Mucosa of stomach (tissue), 1 donor: ENCODE measurements around the gene FAM117A.
A peak's percentile ranks its signal among the peaks of the same experiment; 100 is the strongest.
"Not testable (repeated sequence)": the region's sequence is repeated elsewhere in the genome, so short reads cannot be mapped to it uniquely, and the experiment has no call there.

Experiments used
- H3K27me3 ChIP-seq: one replicate; pipeline ENCODE4 v1.7.0; 2013; ENCODE audit warnings: mild to moderate bottlenecking, low read length; ENCODE audit not compliant: control insufficient read depth, insufficient read depth
- H3K36me3 ChIP-seq: one replicate; pipeline ENCODE4 v1.7.0; 2013; ENCODE audit warnings: low read length; ENCODE audit not compliant: control insufficient read depth, insufficient read depth
- H3K4me1 ChIP-seq: one replicate; pipeline ENCODE4 v1.7.0; 2013; ENCODE audit warnings: mild to moderate bottlenecking, low read length; ENCODE audit not compliant: control insufficient read depth, insufficient read depth
- H3K4me3 ChIP-seq: one replicate; pipeline ENCODE4 v1.7.0; 2013; ENCODE audit warnings: low read length
- H3K9ac ChIP-seq: one replicate; pipeline ENCODE4 v1.7.0; 2013; ENCODE audit warnings: mild to moderate bottlenecking, low read length, moderate library complexity
- H3K9me3 ChIP-seq: one replicate; pipeline ENCODE4 v1.7.0; 2013; ENCODE audit warnings: mild to moderate bottlenecking, low read length, moderate library complexity; ENCODE audit not compliant: control insufficient read depth
- donor health status: Pancreatic carcinoma.

Gene FAM117A

DNA sequence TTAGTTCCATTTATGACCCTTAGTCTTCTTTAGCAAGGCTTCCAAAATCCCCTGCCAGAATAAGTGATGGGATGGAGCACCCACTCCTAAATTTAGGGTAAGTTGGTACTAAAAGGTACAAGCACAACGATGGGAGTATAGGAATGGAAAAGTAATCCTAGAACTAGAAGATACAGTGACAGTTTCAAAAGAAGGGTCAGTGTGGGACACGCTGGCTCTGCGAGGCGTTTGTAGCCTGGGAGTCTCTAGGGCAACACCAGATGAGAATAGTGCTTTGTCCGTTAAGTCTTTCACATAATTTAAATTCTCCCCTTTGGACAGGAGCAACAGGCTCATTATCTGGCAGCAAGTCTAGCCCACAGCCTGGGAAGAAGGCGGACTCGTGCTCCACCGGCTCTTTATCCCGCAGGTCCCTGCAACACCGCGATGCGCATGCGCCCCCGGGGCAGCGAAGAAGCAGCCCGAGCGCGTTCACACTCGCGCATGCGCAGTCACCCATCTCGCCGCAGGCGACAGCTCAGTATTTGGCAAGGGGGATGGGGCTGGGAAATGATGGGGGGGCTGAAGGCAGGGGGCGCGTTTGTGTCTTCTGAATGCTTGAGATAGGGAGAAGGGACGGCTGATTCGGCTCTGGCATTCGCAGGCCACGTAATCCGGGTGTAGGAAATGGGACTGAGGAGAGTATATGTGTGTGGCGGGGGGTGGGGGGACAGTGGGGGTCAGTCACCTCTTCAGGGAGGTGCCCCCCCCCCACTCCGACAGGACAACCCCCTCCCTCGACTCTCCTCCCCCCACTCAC is 86.6 kb downstream of the FAM117A start:
- Histone ChIP-seq H3K36me3 (no peaks in the 10 kb centered on the region), H3K4me3 (peak overlapping the region; percentile 96), H3K4me1 (peaks cover 17% of the 10 kb centered on the region), H3K9me3 (no peaks in the 10 kb centered on the region), H3K9ac (peak overlapping the region; percentile 94), H3K27me3 (no peaks in the 10 kb centered on the region)

- no peaks in the 10 kb centered on the region for H3K9me3 ChIP-seq
- H3K36me3 ChIP-seq = no peaks in the 10 kb centered on the region
- no peaks in the 10 kb centered on the region for H3K27me3 ChIP-seq
- H3K9ac ChIP-seq = peak overlapping the region; percentile 94
- peak overlapping the region; percentile 96 for H3K4me3 ChIP-seq
- peaks cover 17% of the 10 kb centered on the region for H3K4me1 ChIP-seq
Measured at GRCh38 chr17:49676276-49676868, 87.6 kb downstream of the FAM117A start.

GRCh38 chr17:49674507-49674906 is 89.4 kb downstream of the FAM117A start:
- H3K27me3 ChIP-seq = no peaks in the 10 kb centered on the region
- H3K4me1 ChIP-seq = peaks cover 17% of the 10 kb centered on the region
- no peaks in the 10 kb centered on the region for H3K9me3 ChIP-seq
- no peaks in the 10 kb centered on the region for H3K36me3 ChIP-seq
- no peak overlapping the region for H3K4me3 ChIP-seq
- no peak overlapping the region for H3K9ac ChIP-seq

- H3K4me1 ChIP-seq = peaks cover 17% of the 10 kb centered on the region
- H3K9me3 ChIP-seq, H3K9ac ChIP-seq, H3K36me3 ChIP-seq, H3K27me3 ChIP-seq, H3K4me3 ChIP-seq: not testable (repeated sequence)
Measured at GRCh38 chr17:49673679-49674078, 90.3 kb downstream of the FAM117A start.

DNA sequence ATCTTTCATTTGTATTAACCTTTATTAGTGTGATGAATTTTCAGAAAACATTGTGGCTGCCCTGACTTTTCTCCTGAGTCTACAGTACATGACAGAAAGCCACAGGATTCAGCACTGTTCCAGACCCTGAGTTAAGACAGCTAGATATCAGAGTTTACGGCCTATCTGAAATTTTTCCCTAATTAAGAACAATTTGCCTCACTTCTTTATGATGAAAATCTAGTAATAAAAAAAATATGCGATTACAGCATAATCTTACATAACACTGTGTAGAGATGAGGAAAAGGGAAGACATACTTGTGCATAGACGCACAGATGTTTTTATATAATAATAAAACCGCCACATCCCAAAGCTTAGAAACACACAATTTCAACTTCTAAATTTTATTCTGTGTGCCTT is 93.3 kb downstream of the FAM117A start:
- Histone ChIP-seq H3K9ac (no peak overlapping the region), H3K9me3 (no peaks in the 10 kb centered on the region), H3K4me1 (peaks cover under 1% of the 10 kb centered on the region), H3K36me3 (no peaks in the 10 kb centered on the region), H3K27me3 (no peaks in the 10 kb centered on the region), H3K4me3 (no peak overlapping the region)

DNA sequence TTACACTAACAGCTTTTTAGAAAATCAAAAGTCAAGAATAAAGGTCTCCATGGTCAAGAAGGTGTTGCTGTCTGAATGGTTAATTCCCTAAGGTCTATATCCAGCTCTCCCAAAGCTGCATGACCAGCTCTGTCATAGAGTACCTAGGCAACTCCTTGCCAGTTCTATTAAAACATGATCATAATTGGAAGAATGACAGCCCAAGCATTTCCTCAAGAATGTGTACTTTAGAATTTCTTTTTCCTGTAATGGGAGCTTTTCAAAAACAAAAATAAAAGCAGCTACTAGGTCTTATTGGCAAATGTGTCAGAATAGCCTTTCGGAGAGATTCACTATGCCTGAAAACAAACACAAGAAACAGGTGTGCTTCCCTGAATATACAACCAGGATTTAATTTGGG is 93.9 kb downstream of the FAM117A start:
- no peak overlapping the region for H3K4me3 ChIP-seq
- no peaks in the 10 kb centered on the region for H3K36me3 ChIP-seq
- no peaks in the 10 kb centered on the region for H3K27me3 ChIP-seq
- no peaks in the 10 kb centered on the region for H3K9me3 ChIP-seq
- no peak overlapping the region for H3K9ac ChIP-seq
- H3K4me1 ChIP-seq = no peaks in the 10 kb centered on the region

DNA sequence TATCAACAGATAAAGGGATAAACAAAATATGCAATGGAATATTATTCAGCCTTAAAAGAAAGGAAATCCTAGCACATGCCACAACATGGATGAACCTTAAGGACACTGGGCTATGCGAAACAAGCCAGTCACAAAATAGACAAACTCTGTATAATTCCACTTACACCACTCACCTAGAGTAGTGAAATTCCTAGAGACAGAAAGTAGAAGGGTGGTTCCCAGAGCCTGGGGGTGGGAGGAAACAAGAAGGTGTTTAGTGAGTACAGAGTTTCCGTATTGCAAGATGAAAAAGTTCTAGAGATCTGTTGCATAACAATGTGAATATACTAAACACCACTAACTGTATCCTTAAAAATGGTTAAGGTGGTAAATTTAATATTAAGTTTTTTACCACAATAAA is 96.1 kb downstream of the FAM117A start:
- Histone ChIP-seq H3K4me3 (no peak overlapping the region), H3K36me3 (no peaks in the 10 kb centered on the region), H3K9me3 (no peaks in the 10 kb centered on the region), H3K4me1 (no peaks in the 10 kb centered on the region), H3K27me3 (no peaks in the 10 kb centered on the region), H3K9ac (no peak overlapping the region)

GRCh38 chr17:49664706-49665211 is 99.2 kb downstream of the FAM117A start:
- Histone ChIP-seq H3K4me3 (no peak overlapping the region), H3K4me1 (no peaks in the 10 kb centered on the region), H3K27me3 (no peaks in the 10 kb centered on the region), H3K9me3 (no peaks in the 10 kb centered on the region), H3K36me3 (no peaks in the 10 kb centered on the region), H3K9ac (no peak overlapping the region)
